A673 (cell line): Measurements from ENCODE around the gene NFKB1.

Experiments used
- CTCF ChIP-seq: fragments of 300-800, 200-600 bp; sonication (generic); conservative IDR thresholded peaks from 2 replicates; pipeline ENCODE4 v1.5.1; 2017; ENCODE audit warnings: low read depth, mild to moderate bottlenecking, antibody characterized with exemption, low read length, moderate library complexity, mixed read lengths
- EZH2 ChIP-seq: fragments of 200-600 bp; sonication (generic); IDR thresholded peaks from 2 replicates; pipeline ENCODE4 v1.6.1; 2017; ENCODE audit warnings: borderline replicate concordance, low read depth, mild to moderate bottlenecking, mixed read lengths, antibody characterized with exemption, low read length; ENCODE audit not compliant: poor library complexity, severe bottlenecking

- TF ChIP-seq CTCF = no peak
- no peak for TF ChIP-seq EZH2
Measured at GRCh38 chr4:102575369-102576129, 74.4 kb downstream of the NFKB1 start.
